ENCODE results near the gene VEZT.

DNA sequence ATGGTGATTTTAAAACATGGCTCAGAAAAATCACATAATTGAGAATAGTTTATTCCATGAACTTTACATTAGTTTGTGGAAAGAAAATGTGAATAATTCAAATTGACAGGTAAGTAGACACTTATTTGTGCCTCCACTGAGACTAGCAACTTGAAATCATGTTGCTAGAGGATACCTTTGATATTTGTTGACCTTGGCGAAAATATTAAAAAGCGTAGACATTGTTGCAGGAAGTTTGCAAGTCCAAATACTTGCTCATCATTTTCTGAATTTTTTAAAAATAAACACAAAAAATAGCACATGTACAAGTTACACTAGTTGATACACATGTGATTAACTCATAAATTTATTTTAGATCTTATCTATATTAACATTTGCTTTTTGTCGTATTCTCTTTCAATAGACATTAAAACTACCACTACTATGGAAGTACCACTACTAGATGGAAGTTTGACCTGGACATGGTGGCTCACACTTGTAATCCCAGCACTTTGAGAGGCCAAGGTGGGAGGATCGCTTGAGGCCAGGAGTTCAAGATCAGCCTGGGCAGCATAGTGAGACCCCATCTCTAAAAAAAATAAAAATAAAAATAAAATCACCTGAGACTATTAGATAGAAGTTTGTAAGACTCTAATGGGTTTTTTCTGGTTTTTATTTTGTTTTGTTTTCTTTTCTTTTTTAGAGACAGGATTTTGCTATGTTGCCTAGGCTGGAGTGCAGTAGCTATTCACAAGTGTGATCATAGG, 24.3 kb downstream of the VEZT start:
- TF ChIP-seq, protein P1, sequence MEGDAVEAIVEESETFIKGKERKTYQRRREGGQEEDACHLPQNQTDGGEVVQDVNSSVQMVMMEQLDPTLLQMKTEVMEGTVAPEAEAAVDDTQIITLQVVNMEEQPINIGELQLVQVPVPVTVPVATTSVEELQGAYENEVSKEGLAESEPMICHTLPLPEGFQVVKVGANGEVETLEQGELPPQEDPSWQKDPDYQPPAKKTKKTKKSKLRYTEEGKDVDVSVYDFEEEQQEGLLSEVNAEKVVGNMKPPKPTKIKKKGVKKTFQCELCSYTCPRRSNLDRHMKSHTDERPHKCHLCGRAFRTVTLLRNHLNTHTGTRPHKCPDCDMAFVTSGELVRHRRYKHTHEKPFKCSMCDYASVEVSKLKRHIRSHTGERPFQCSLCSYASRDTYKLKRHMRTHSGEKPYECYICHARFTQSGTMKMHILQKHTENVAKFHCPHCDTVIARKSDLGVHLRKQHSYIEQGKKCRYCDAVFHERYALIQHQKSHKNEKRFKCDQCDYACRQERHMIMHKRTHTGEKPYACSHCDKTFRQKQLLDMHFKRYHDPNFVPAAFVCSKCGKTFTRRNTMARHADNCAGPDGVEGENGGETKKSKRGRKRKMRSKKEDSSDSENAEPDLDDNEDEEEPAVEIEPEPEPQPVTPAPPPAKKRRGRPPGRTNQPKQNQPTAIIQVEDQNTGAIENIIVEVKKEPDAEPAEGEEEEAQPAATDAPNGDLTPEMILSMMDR (IDR thresholded peaks at IDR 0.05) = no peak
- TF ChIP-seq POLR2A (IDR thresholded peaks at IDR 0.05) = no peak

Data from tibial nerve (tissue), 3 donors.